Common myeloid progenitor, CD34-positive (primary cell): Measurements from ENCODE around the gene PITPNM2.
A peak's percentile ranks its signal among the peaks of the same experiment; 100 is the strongest.

ENCODE experiments used
- CTCF ChIA-PET: fragments of 350-600 bp; sonication (Branson Sonifier 250); formaldehyde crosslinking; loops from one replicate; lab custom pipeline; 2021; ENCODE audit warnings: antibody characterized with exemption; lab: Charles Lee
- POLR2A ChIA-PET: fragments of 350-600 bp; sonication (Branson Sonifier 250); formaldehyde crosslinking; loops from one replicate; lab custom pipeline; 2021; ENCODE audit warnings: antibody characterized with exemption; lab: Charles Lee
- DNase-seq, 3 donors: peaks; one replicate each; pipeline versions ENCODE4 v3.0.0 to v3.0.0-alpha.2; 2013
- H3K27ac ChIP-seq, 2 experiments: 1 replicate in 1 of 2; 2 replicates in 1 of 2; pipeline ENCODE4 v1.7.0; 2013; ENCODE audit warnings: inconsistent platforms in 2 of 2, low read length in 2 of 2, mild to moderate bottlenecking in 2 of 2, low read depth in 1 of 2, moderate library complexity in 1 of 2; ENCODE audit not compliant: severe bottlenecking in 2 of 2, insufficient read depth in 1 of 2, poor library complexity in 1 of 2
- H3K27me3 ChIP-seq, 5 experiments: replicated peaks in 2 of 5; 1 replicate in 3 of 5; 2 replicates in 2 of 5; pipeline versions ENCODE4 v1.6.1 to v1.7.0; 2013; ENCODE audit warnings: low read length in 4 of 5, mild to moderate bottlenecking in 2 of 5, moderate library complexity in 2 of 5, inconsistent platforms in 1 of 5; ENCODE audit not compliant: insufficient read depth in 5 of 5, control insufficient read depth in 4 of 5
- H3K36me3 ChIP-seq, 4 experiments: 1 replicate in 2 of 4; 2 replicates in 2 of 4; pipeline versions ENCODE4 v1.6.1 to v1.7.0; 2013; ENCODE audit warnings: low read length in 3 of 4, control low read depth in 1 of 4, mild to moderate bottlenecking in 1 of 4; ENCODE audit not compliant: control insufficient read depth in 4 of 4, insufficient read depth in 4 of 4
- H3K4me1 ChIP-seq, 4 experiments: 1 replicate in 3 of 4; 2 replicates in 1 of 4; pipeline versions ENCODE4 v1.6.1 to v1.7.1; 2013; ENCODE audit warnings: low read length in 3 of 4, mild to moderate bottlenecking in 3 of 4, control low read depth in 1 of 4, inconsistent platforms in 1 of 4, moderate library complexity in 1 of 4; ENCODE audit not compliant: control insufficient read depth in 4 of 4, insufficient read depth in 4 of 4; ENCODE audit errors: control extremely low read depth in 1 of 4
- H3K4me3 ChIP-seq, 7 experiments: 1 replicate in 4 of 7; 2 replicates in 3 of 7; pipeline versions ENCODE4 v1.5.1 to v1.7.0; 2013; ENCODE audit warnings: mild to moderate bottlenecking in 7 of 7, low read length in 6 of 7, moderate library complexity in 6 of 7, inconsistent platforms in 2 of 7, low read depth in 2 of 7, control low read depth in 1 of 7; ENCODE audit not compliant: insufficient read depth in 4 of 7, control insufficient read depth in 1 of 7; ENCODE audit errors: extremely low read depth in 1 of 7
- H3K9me3 ChIP-seq, 5 experiments: 1 replicate in 4 of 5; 2 replicates in 1 of 5; pipeline versions ENCODE4 v1.6.1 to v1.7.1; 2013; ENCODE audit warnings: low read length in 4 of 5, mild to moderate bottlenecking in 2 of 5, inconsistent platforms in 1 of 5, low read depth in 1 of 5, moderate library complexity in 1 of 5; ENCODE audit not compliant: control insufficient read depth in 4 of 5, insufficient read depth in 2 of 5; ENCODE audit errors: control extremely low read depth in 1 of 5
- WGBS: methylation state at CpG from one replicate; pipeline ENCODE4 v1.1.5; 2013; ENCODE audit not compliant: insufficient coverage; 5-methylcytosine and 5-hydroxymethylcytosine counted together

PITPNM2 gene

GRCh38 chr12:123122626-123123025, 28.3 kb downstream of the PITPNM2 start:
- no peak overlapping the region for H3K27ac ChIP-seq
- ChIA-PET CTCF (interaction anchor here (1.0 to 1.6 kb wide), 2 partner anchors 25 to 45 kb away, joined by 3 read pairs; no protein-coding TSS in a partner anchor), POLR2A (no interaction called here)
- no peak overlapping the region for H3K4me3 ChIP-seq
- no CpG with 5 or more reads among the region's 3 CpGs for WGBS
- DNase-seq, result no peak
- H3K36me3 ChIP-seq, result no peaks in the 10 kb centered on the region
- peaks cover 0 to 10% (median 7%) of the 10 kb centered on the region in 4 experiments for H3K4me1 ChIP-seq
- no peaks in the 10 kb centered on the region for H3K27me3 ChIP-seq
- no peaks in the 10 kb centered on the region for H3K9me3 ChIP-seq

- Histone ChIP-seq H3K27me3 (no peaks in the 10 kb centered on the region), H3K27ac (no peak overlapping the region), H3K4me3 (no peak overlapping the region), H3K9me3 (no peaks in the 10 kb centered on the region), H3K36me3 (no peaks in the 10 kb centered on the region), H3K4me1 (peaks cover 0 to 7% (median 6%) of the 10 kb centered on the region in 4 experiments)
- ChIA-PET POLR2A (no interaction called here), CTCF (no interaction called here)
- DNase-seq, result no peak
- WGBS, result 98% methylated on average over 5 of the region's 6 CpGs
Observed at GRCh38 chr12:123121670-123122069, 29.2 kb downstream of the PITPNM2 start.

GRCh38 chr12:123120452-123121166, 30.3 kb downstream of the PITPNM2 start:
- Histone ChIP-seq H3K4me1 (peaks cover 0 to 3% (median 0%) of the 10 kb centered on the region in 4 experiments), H3K27me3 (no peaks in the 10 kb centered on the region), H3K9me3 (no peaks in the 10 kb centered on the region), H3K4me3 (no peak overlapping the region), H3K27ac (no peak overlapping the region), H3K36me3 (no peaks in the 10 kb centered on the region)
- WGBS, result 88% methylated on average over 1 of the region's 3 CpGs
- POLR2A ChIA-PET, result interaction anchor here (0.6 kb wide), 1 partner anchor 253 kb away, joined by 3 read pairs; no protein-coding TSS in a partner anchor
- no peak for DNase-seq
- CTCF ChIA-PET, result interaction anchor here (0.8 to 1.8 kb wide), 4 partner anchors 9 to 62 kb away, joined by 3 to 4 read pairs (median 3); no protein-coding TSS in a partner anchor

- no peaks in the 10 kb centered on the region for H3K9me3 ChIP-seq
- peaks cover 0 to 3% (median 0%) of the 10 kb centered on the region in 4 experiments for H3K4me1 ChIP-seq
- no peak overlapping the region for H3K4me3 ChIP-seq
- H3K27ac ChIP-seq, result no peak overlapping the region
- no peaks in the 10 kb centered on the region for H3K36me3 ChIP-seq
- H3K27me3 ChIP-seq, result no peaks in the 10 kb centered on the region
- no peak for DNase-seq
- ChIA-PET CTCF (interaction anchor here (1.3 to 1.8 kb wide), 2 partner anchors 9 to 61 kb away, joined by 3 to 4 read pairs; no protein-coding TSS in a partner anchor), POLR2A (interaction anchor here (0.6 to 0.7 kb wide), 3 partner anchors 27 to 254 kb away, joined by 3 to 4 read pairs (median 4); no protein-coding TSS in a partner anchor)
- 92% methylated on average over 6 of the region's 7 CpGs for WGBS
Observed at GRCh38 chr12:123119808-123120207, 31.1 kb downstream of the PITPNM2 start.

GRCh38 chr12:123118497-123118896, 32.4 kb downstream of the PITPNM2 start:
- POLR2A ChIA-PET, result no interaction called here
- no peak overlapping the region for H3K4me3 ChIP-seq
- WGBS, result 95% methylated on average over 5 of the region's 8 CpGs
- H3K4me1 ChIP-seq, result peaks cover 0 to 3% (median 0%) of the 10 kb centered on the region in 4 experiments
- CTCF ChIA-PET, result interaction anchor here (1.2 to 1.8 kb wide), 4 partner anchors 13 to 34 kb away, joined by 3 to 6 read pairs (median 4); no protein-coding TSS in a partner anchor
- no peak overlapping the region for H3K27ac ChIP-seq
- H3K36me3 ChIP-seq, result no peaks in the 10 kb centered on the region
- no peaks in the 10 kb centered on the region for H3K9me3 ChIP-seq
- no peak for DNase-seq
- no peaks in the 10 kb centered on the region for H3K27me3 ChIP-seq

- no peak overlapping the region for H3K27ac ChIP-seq
Observed at GRCh38 chr12:123115409-123116121, 35.3 kb downstream of the PITPNM2 start.

More at GRCh38 chr12:123115409-123116121, 35.3 kb downstream of the PITPNM2 start:
- Histone ChIP-seq H3K9me3 (no peaks in the 10 kb centered on the region), H3K4me1 (peaks cover 0 to 3% (median 0%) of the 10 kb centered on the region in 4 experiments), H3K4me3 (no peak overlapping the region), H3K36me3 (no peaks in the 10 kb centered on the region), H3K27me3 (no peaks in the 10 kb centered on the region)
- CTCF ChIA-PET, result interaction anchor here (0.9 to 2.3 kb wide), 4 partner anchors 10 to 71 kb away, joined by 3 to 10 read pairs (median 6); no protein-coding TSS in a partner anchor
- DNase-seq, result peak in 2 of 3 donors; percentile 26 to 49
- POLR2A ChIA-PET, result interaction anchor here (0.6 kb wide), 1 partner anchor 40 kb away, joined by 7 read pairs; no protein-coding TSS in a partner anchor
- 100% methylated on average over 2 of the region's 8 CpGs for WGBS
